CD4-positive, CD25-positive, alpha-beta regulatory T cell (primary cell): ENCODE results near the gene CCDC85B. TPM values are rescaled to one million over a fixed set of nuclear protein-coding genes. Genes with fewer than 3 reads are reported as not detected.
A peak's percentile ranks its signal among the peaks of the same experiment; 100 is the strongest.
"Not testable (repeated sequence)": the region's sequence is repeated elsewhere in the genome, so short reads cannot be mapped to it uniquely, and the experiment has no call there.

Experiments
- ATAC-seq, 2 donors: fragments of 150-1000 bp; cut with Tn5 transposase; one replicate each; pipeline ENCODE4 v1.10.0; 2021; ENCODE audit warnings: low read depth in 2 of 2, moderate number of reproducible peaks in 2 of 2, moderate library complexity in 1 of 2
- DNase-seq, 3 donors: peaks; one replicate each; pipeline versions ENCODE4 v3.0.0 to v3.0.0-alpha.2; 2012 to 2022; ENCODE audit warnings: mixed read lengths in 1 of 3
- H3K27ac ChIP-seq: one replicate; pipeline ENCODE4 v1.7.0; 2013; ENCODE audit warnings: mild to moderate bottlenecking, low read length; ENCODE audit not compliant: insufficient read depth, poor library complexity, severe bottlenecking
- H3K27me3 ChIP-seq: one replicate; pipeline ENCODE4 v1.7.0; 2013; ENCODE audit warnings: low read length; ENCODE audit not compliant: control insufficient read depth, insufficient read depth
- H3K36me3 ChIP-seq: one replicate; pipeline ENCODE4 v1.7.0; 2013; ENCODE audit warnings: mild to moderate bottlenecking, low read length, moderate library complexity; ENCODE audit not compliant: control insufficient read depth, insufficient read depth
- H3K4me1 ChIP-seq: 2 replicates; pipeline ENCODE4 v1.7.0; 2013; ENCODE audit warnings: mild to moderate bottlenecking, low read length; ENCODE audit not compliant: insufficient read depth, control insufficient read depth, poor library complexity, severe bottlenecking
- H3K4me3 ChIP-seq: one replicate; pipeline ENCODE4 v1.7.0; 2013; ENCODE audit warnings: low read depth, mild to moderate bottlenecking, low read length, moderate library complexity
- H3K9me3 ChIP-seq, 2 experiments: 1 replicate in 1 of 2; 2 replicates in 1 of 2; pipeline ENCODE4 v1.7.0; 2013; ENCODE audit warnings: low read length in 2 of 2, mild to moderate bottlenecking in 1 of 2, moderate library complexity in 1 of 2; ENCODE audit not compliant: control insufficient read depth in 2 of 2
- H3K27ac Mint-ChIP-seq, 3 donors: one replicate each; pipeline ENCODE4 v1.8.0; 2020 to 2022; ENCODE audit warnings: mild to moderate bottlenecking in 3 of 3, mixed read lengths in 3 of 3, moderate library complexity in 2 of 3
- H3K27me3 Mint-ChIP-seq: one replicate; pipeline ENCODE4 v1.8.0; 2022; ENCODE audit warnings: mild to moderate bottlenecking, mixed read lengths
- H3K36me3 Mint-ChIP-seq: one replicate; pipeline ENCODE4 v1.8.0; 2020; ENCODE audit warnings: mixed read lengths
- H3K4me1 Mint-ChIP-seq, 4 donors: one replicate each; pipeline ENCODE4 v1.8.0; 2020 to 2022; ENCODE audit warnings: mixed read lengths in 4 of 4, mild to moderate bottlenecking in 1 of 4
- H3K4me3 Mint-ChIP-seq, 4 donors: one replicate each; pipeline ENCODE4 v1.8.0; 2020 to 2022; ENCODE audit warnings: mild to moderate bottlenecking in 4 of 4, mixed read lengths in 4 of 4, moderate library complexity in 3 of 4
- H3K9me3 Mint-ChIP-seq, 7 donors: one replicate each; pipeline ENCODE4 v1.8.0; 2020 to 2022; ENCODE audit warnings: mixed read lengths in 7 of 7, mild to moderate bottlenecking in 3 of 7, moderate library complexity in 2 of 7
- polyA plus RNA-seq, 4 donors: library from polyadenylated mRNA; unstranded; fragments of 300-500 nt; fragmentation: Illumina TruSeq; gene quantifications; one replicate each; pipeline ENCODE4 v1.2.3, GENCODE V29; 2021
- total RNA-seq: library from RNA; stranded (reverse); gene quantifications from one replicate; pipeline ENCODE4 v1.2.3, GENCODE V29; 2022

CCDC85B gene
- total and polyA plus RNA-seq, 5 donors from 2014 or later: 20.7 to 74.0 (median 62.1) TPM

GRCh38 chr11:65887723-65888162 is 2.7 kb upstream of the CCDC85B start:
- Histone ChIP-seq H3K27ac (peak overlapping the region; percentile 97), H3K9me3 (no peaks in the 10 kb centered on the region), H3K27me3 (no peaks in the 10 kb centered on the region), H3K36me3 (peaks cover 19% of the 10 kb centered on the region), H3K4me1 (peaks cover 56% of the 10 kb centered on the region), H3K4me3 (peak overlapping the region; percentile 69)
- H3K4me3 Mint-ChIP-seq: peak overlapping the region; percentile 87 to 94 (median 89)
- peaks cover 13% of the 10 kb centered on the region for H3K36me3 Mint-ChIP-seq
- H3K4me1 Mint-ChIP-seq: peaks cover 13 to 73% (median 49%) of the 10 kb centered on the region in 4 donors
- DNase-seq (no peak), ATAC-seq (no peak)
- peak overlapping the region; percentile 97 to 100 (median 99) for H3K27ac Mint-ChIP-seq
- H3K27me3 Mint-ChIP-seq: peaks cover 6% of the 10 kb centered on the region
- H3K9me3 Mint-ChIP-seq: no peaks in the 10 kb centered on the region

DNA sequence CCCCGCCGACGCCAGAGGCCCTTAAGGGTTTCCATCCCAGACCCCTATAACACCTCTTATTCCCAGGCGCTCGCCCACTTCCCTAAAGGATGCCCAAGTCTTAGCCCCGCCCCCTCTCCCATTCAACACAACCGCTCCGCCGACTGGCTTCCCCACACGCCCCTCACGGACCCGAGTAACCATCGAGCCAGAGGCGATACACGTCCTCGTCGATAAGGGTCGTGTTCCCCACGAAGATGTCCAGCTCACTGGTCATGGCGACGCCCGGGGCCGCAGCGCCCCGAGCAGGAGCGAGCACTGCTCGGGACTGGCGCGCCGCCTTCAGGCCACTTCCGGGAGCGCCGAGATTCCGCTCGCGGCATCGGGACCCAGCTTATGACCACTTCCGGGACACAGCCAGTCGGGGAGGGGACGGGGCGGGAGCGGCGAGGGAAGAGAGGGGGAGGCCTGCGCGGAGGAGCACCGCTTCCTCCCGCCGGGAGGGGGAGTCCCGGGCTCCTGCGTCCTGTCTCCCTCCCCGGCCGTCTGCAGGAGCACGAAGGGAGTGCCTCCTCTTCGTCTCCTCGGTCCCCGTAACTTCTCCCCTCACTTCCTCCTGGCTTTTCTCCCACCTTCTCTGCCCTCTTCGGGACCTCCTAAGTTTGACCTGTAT is 2.2 kb upstream of the CCDC85B start, which contains the start of gene FIBP:
Gene FIBP (minus strand): TSS at position 309 of the 652 bp plus-strand sequence. CDS start 53 bp downstream, at position 256.
- Histone ChIP-seq H3K27me3 (no peaks in the 10 kb centered on the region), H3K4me3 (peak within 1 kb of the TSS; percentile 88), H3K36me3 (peaks cover 16% of the 10 kb centered on the region), H3K27ac (peak within 1 kb of the TSS; percentile 97), H3K9me3 (no peaks in the 10 kb centered on the region), H3K4me1 (peaks cover 61% of the 10 kb centered on the region)
- peak within 1 kb of the TSS; percentile 87 to 94 (median 89) for H3K4me3 Mint-ChIP-seq
- H3K27me3 Mint-ChIP-seq: peaks cover 6% of the 10 kb centered on the region
- H3K36me3 Mint-ChIP-seq: peaks cover 13% of the 10 kb centered on the region
- peak; percentile 65 to 68 for ATAC-seq
- no peaks in the 10 kb centered on the region for H3K9me3 Mint-ChIP-seq
- H3K4me1 Mint-ChIP-seq: peaks cover 13 to 78% (median 53%) of the 10 kb centered on the region in 4 donors
- peak within 1 kb of the TSS; percentile 97 to 100 (median 99) for H3K27ac Mint-ChIP-seq
- DNase-seq: peak; percentile 90 to 97 (median 95)

GRCh38 chr11:65891219-65892136 is 1.0 kb downstream of the CCDC85B start:
- Histone ChIP-seq H3K27me3 (no peaks in the 10 kb centered on the region), H3K4me3 (peak overlapping the region; percentile 42), H3K9me3 (no peaks in the 10 kb centered on the region), H3K4me1 (peaks cover 64% of the 10 kb centered on the region), H3K27ac (peak overlapping the region; percentile 97), H3K36me3 (no peaks in the 10 kb centered on the region)
- ATAC-seq: no peak
- Mint-ChIP-seq H3K36me3 (peaks cover 4% of the 10 kb centered on the region), H3K27me3 (peaks cover 6% of the 10 kb centered on the region), H3K9me3 (no peaks in the 10 kb centered on the region), H3K27ac (peak overlapping the region; percentile 48 to 93 (median 90)), H3K4me1 (peaks cover 13 to 68% (median 47%) of the 10 kb centered on the region in 4 donors), H3K4me3 (peak overlapping the region; percentile 82 to 96 (median 90))
- peak in 1 of 3 donors; percentile 34 for DNase-seq

- Mint-ChIP-seq H3K4me1 (peaks cover 13 to 62% (median 43%) of the 10 kb centered on the region in 4 donors), H3K4me3 (peak overlapping the region; percentile 82 to 96 (median 90)), H3K27ac (peak overlapping the region; percentile 6 to 93 (median 90))
- H3K9me3 Mint-ChIP-seq, H3K27me3 ChIP-seq, H3K9me3 ChIP-seq, H3K36me3 ChIP-seq, ATAC-seq, DNase-seq, H3K36me3 Mint-ChIP-seq, H3K27me3 Mint-ChIP-seq: not testable (repeated sequence)
- Histone ChIP-seq H3K27ac (peak overlapping the region; percentile 97), H3K4me1 (peaks cover 64% of the 10 kb centered on the region), H3K4me3 (peak overlapping the region; percentile 42)
These were observed 1.7 kb downstream of the CCDC85B start for GRCh38 chr11:65892137-65892540.

- H3K36me3 Mint-ChIP-seq: no peaks in the 10 kb centered on the region
- peaks cover 13 to 59% (median 40%) of the 10 kb centered on the region in 4 donors for H3K4me1 Mint-ChIP-seq
- DNase-seq (no peak), ATAC-seq (no peak)
- Histone ChIP-seq H3K27me3 (no peaks in the 10 kb centered on the region), H3K4me1 (peaks cover 61% of the 10 kb centered on the region), H3K9me3 (no peaks in the 10 kb centered on the region), H3K27ac (peak overlapping the region; percentile 97), H3K4me3 (peak overlapping the region; percentile 19), H3K36me3 (no peaks in the 10 kb centered on the region)
- H3K27ac Mint-ChIP-seq: peak overlapping the region; percentile 52 to 93 (median 90)
- peak overlapping the region; percentile 82 to 96 (median 90) for H3K4me3 Mint-ChIP-seq
- no peaks in the 10 kb centered on the region for H3K9me3 Mint-ChIP-seq
- peaks cover 11% of the 10 kb centered on the region for H3K27me3 Mint-ChIP-seq
These were observed 2.3 kb downstream of the CCDC85B start for GRCh38 chr11:65892661-65893317.

DNA sequence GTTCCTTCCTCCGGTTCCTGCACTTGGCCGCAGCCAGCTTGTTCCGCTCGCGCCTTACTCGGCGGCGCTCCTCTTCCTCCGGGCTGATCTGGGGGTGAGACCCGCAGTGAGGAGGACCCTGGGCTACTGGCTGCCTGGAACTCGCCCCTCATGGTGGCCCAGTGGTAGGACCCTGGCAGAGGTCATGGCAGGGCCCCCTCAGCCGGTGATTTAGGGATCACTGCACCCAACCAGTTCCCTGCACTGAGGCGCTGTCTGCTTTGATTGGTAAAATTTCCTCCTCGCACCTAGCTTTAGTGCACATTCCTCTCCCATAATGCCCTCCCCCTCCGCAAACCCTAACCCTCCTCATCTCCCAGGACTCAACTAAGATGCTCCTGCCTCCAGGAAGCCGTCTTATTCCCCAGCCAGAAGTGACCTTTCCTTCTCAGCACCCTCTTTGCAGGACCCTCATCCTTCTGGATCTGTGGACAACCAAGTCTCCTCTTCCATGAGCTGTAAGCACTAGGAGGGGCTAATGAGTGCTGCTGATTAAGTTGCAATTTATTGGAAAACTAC is 3.6 kb downstream of the CCDC85B start:
- Mint-ChIP-seq H3K27ac (peak overlapping the region; percentile 74 to 92 (median 90)), H3K36me3 (no peaks in the 10 kb centered on the region), H3K9me3 (peaks cover 0 to 2% (median 0%) of the 10 kb centered on the region in 7 donors), H3K27me3 (peaks cover 11% of the 10 kb centered on the region), H3K4me3 (peak overlapping the region; percentile 82 to 96 (median 90)), H3K4me1 (peaks cover 13 to 51% (median 31%) of the 10 kb centered on the region in 4 donors)
- peak in 1 of 3 donors; percentile 66 for DNase-seq
- no peak for ATAC-seq
- Histone ChIP-seq H3K27me3 (no peaks in the 10 kb centered on the region), H3K4me1 (peaks cover 56% of the 10 kb centered on the region), H3K27ac (peak overlapping the region; percentile 97), H3K4me3 (peak overlapping the region; percentile 57), H3K36me3 (no peaks in the 10 kb centered on the region), H3K9me3 (no peaks in the 10 kb centered on the region)
